ENCODE measurements around the gene FAM174C.

DNA sequence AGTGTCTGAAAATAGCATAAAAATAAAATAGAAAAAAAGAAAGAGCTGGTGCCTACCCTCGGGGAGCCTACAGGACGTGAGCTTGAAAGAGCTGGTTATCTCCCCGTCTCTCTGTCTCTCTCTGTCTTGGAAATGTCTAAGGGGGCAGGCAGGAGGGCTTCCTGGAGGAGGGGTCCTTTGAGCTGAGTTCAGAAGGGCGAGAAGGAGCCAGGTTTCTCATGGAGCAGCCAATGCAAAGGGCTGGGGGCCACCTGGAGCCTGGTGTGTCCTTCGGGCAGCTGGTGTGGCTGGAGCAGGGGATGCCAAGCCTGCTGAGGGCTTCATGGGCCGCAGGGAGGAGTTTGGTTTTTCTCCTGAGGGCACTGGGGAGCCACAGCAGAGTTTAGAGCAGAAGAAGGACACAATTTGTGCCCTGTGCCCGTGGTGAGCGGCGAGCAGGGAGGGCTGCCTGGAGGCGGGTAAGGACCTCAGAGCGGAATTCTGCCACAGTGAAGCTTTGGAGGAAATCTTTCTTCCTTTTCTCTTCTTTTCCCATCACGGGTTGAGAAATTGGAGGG is 49.0 kb downstream of the FAM174C start:
- TF ChIP-seq CTCF (conservative IDR thresholded peaks at IDR 0.05; ENCODE audit: low read length) (no peak), EZH2phosphoT487 (IDR thresholded peaks at IDR 0.05; ENCODE audit: borderline replicate concordance) (no peak)

Measured in Loucy (cell line).